ENCODE measurements around the gene ADTRP.

DNA sequence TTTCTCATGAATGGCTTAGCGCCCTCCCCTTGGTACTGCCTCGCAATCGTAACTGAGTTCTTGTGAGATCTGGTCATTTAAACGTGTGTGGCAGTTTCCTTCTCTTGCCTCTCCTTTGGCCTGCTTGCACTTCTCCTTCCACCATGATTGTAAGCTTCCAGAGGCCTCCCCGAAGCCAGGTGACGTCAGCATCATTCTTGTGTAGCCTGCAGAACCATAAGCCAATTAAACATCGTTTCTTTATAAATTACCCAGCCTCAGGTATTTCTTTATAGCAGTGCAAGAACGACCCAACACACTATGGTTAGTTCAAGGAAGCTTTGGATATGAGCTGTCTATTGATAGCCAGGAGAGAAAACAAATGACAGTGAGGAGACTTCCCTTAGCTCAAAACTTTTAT, 29.5 kb upstream of the ADTRP start:
- TF ChIP-seq EZH2 (conservative IDR thresholded peaks at IDR 0.05; ENCODE audit: low read depth, low read length): no peak
- no peak for TF ChIP-seq BCL6 (CRISPR knock-in tag; IDR thresholded peaks at IDR 0.05)
- TF ChIP-seq PHF21A (CRISPR knock-in tag; IDR thresholded peaks at IDR 0.05): no peak
- TF ChIP-seq ZHX1 (CRISPR knock-in tag; IDR thresholded peaks at IDR 0.05; ENCODE audit: low read depth): no peak
- TF ChIP-seq TP53 (CRISPR knock-in tag; conservative IDR thresholded peaks at IDR 0.05): no peak
- no peak for TF ChIP-seq POLR2AphosphoS5 (IDR thresholded peaks at IDR 0.05; ENCODE audit: low read depth, low read length)
- TF ChIP-seq HDAC2 (CRISPR knock-in tag; IDR thresholded peaks at IDR 0.05): no peak
- TF ChIP-seq BHLHE40 (IDR thresholded peaks at IDR 0.05; ENCODE audit: low read length): no peak
- TF ChIP-seq ZNF530 (CRISPR knock-in tag; IDR thresholded peaks at IDR 0.05; ENCODE audit: low read depth): no peak
- TF ChIP-seq MTF1 (CRISPR knock-in tag; IDR thresholded peaks at IDR 0.05): no peak
- TF ChIP-seq ARHGAP35 (CRISPR knock-in tag; IDR thresholded peaks at IDR 0.05; ENCODE audit: borderline replicate concordance): no peak
- no peak for TF ChIP-seq ARID2 (CRISPR knock-in tag; IDR thresholded peaks at IDR 0.05; ENCODE audit: borderline replicate concordance)

All from HepG2 (cell line).